ENCODE results near the gene NDUFA13. TPM values are rescaled to one million over a fixed set of nuclear protein-coding genes. Genes with fewer than 3 reads are reported as not detected.

NDUFA13 gene
- total RNA-seq, 1 donor from 2014 or later = 294 TPM

DNA sequence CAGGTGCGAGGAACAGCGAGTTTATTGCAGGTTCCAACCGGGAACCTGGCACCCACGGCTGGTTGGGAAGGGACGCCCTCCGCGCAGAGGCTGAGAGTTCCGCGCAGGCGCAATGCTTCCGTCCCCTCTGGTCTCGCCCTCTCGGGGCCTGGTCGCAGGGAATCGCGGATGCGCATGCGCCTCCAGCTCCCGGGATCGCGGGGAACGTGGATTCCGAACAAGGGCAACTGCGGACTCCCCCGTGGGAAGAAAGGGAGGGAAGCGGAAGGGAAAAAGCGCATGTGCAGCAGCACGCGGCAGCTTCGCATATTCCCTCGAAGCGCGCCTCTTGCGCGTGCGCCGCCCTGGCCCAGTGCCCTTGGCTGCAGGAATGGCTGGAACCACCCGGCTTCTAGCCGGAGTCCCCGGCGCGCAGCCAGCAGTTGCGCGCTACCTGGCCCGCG, 1.8 kb upstream of the NDUFA13 start:
- CTCF ChIA-PET = no interaction called here
- peak overlapping the region; percentile 70 for H3K4me3 Mint-ChIP-seq

GRCh38 chr19:19514881-19515641, 964 bp upstream of the NDUFA13 start, which contains the start of gene TSSK6:
Gene TSSK6, minus strand, starts transcription at chr19:19515548. Its CDS starts 121 bp downstream, at chr19:19515427.
- no peak for DNase-seq
- ChIA-PET POLR2A (interaction anchor here (0.6 to 2.1 kb wide), 21 partner anchors 10 to 1991 kb away, joined by 3 to 12 read pairs (median 4); partner anchors contain the start of genes ATP13A1, BORCS8, GATAD2A and NR2C2AP), CTCF (interaction anchor here (1.0 to 1.5 kb wide), 2 partner anchors 17 to 109 kb away, joined by 4 to 5 read pairs; partner anchors contain the start of gene GATAD2A)
- peak within 1 kb of the TSS; percentile 93 for H3K27ac Mint-ChIP-seq
- peaks cover 31% of the 10 kb centered on the region for H3K4me1 Mint-ChIP-seq
- no peaks in the 10 kb centered on the region for H3K9me3 Mint-ChIP-seq
- H3K27me3 Mint-ChIP-seq = no peaks in the 10 kb centered on the region
- TF ChIP-seq, protein P1, sequence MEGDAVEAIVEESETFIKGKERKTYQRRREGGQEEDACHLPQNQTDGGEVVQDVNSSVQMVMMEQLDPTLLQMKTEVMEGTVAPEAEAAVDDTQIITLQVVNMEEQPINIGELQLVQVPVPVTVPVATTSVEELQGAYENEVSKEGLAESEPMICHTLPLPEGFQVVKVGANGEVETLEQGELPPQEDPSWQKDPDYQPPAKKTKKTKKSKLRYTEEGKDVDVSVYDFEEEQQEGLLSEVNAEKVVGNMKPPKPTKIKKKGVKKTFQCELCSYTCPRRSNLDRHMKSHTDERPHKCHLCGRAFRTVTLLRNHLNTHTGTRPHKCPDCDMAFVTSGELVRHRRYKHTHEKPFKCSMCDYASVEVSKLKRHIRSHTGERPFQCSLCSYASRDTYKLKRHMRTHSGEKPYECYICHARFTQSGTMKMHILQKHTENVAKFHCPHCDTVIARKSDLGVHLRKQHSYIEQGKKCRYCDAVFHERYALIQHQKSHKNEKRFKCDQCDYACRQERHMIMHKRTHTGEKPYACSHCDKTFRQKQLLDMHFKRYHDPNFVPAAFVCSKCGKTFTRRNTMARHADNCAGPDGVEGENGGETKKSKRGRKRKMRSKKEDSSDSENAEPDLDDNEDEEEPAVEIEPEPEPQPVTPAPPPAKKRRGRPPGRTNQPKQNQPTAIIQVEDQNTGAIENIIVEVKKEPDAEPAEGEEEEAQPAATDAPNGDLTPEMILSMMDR (IDR thresholded peaks at IDR 0.05) = no peak
- no peak for ATAC-seq (ENCODE audit: low read depth)
- peaks cover 17% of the 10 kb centered on the region for H3K36me3 Mint-ChIP-seq (ENCODE audit: low read depth)
- intact Hi-C loops (cut with micrococcal nuclease) = loop anchor here (5.0 kb wide), 2 partner anchors 217 to 1507 kb away; partner anchors contain the start of genes ZNF14 and ZNF430
- H3K4me3 Mint-ChIP-seq = peak within 1 kb of the TSS; percentile 95

More for the DNA sequence above, 1.8 kb upstream of the NDUFA13 start:
- DNase-seq (no peak), ATAC-seq (ENCODE audit: low read depth) (no peak)
- Mint-ChIP-seq H3K27me3 (no peaks in the 10 kb centered on the region), H3K4me1 (peaks cover 27% of the 10 kb centered on the region), H3K27ac (no peak overlapping the region), H3K36me3 (ENCODE audit: low read depth) (peaks cover 8% of the 10 kb centered on the region), H3K9me3 (no peaks in the 10 kb centered on the region)
- POLR2A ChIA-PET = interaction anchor here (0.5 to 1.2 kb wide), 3 partner anchors 129 to 1955 kb away, joined by 3 to 4 read pairs (median 3); no protein-coding TSS in a partner anchor
- TF ChIP-seq, protein P1 (IDR thresholded peaks at IDR 0.05) = no peak
- intact Hi-C loops (cut with micrococcal nuclease) = no loop called here

GRCh38 chr19:19517235-19517619, 1.2 kb downstream of the NDUFA13 start:
- no peak overlapping the region for H3K27ac Mint-ChIP-seq

DNA sequence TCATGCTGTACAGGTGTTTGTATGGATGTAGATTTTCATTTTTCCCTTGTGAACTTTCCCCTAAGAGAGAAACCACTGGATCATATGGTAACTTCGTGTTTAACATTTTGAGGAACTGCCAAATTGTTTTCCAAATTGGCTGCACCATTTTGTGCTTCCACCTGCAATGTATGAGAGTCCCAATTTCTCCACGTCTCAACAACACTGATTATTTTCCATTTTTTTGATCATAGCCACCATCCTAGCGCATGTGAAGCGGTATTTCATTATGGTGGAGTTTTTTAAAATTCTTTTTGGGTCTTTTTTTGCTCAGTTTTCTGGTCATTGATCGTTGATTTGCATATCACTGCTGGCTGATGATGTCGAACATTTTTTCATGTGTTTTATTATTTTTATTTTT, 5.0 kb downstream of the NDUFA13 start:
- no peak overlapping the region for H3K4me3 Mint-ChIP-seq
- intact Hi-C loops (cut with micrococcal nuclease) = no loop called here
- DNase-seq (no peak), ATAC-seq (ENCODE audit: low read depth) (no peak)
- H3K27ac Mint-ChIP-seq = peak overlapping the region; percentile 37
- H3K4me1 Mint-ChIP-seq = peaks cover 53% of the 10 kb centered on the region
- TF ChIP-seq, protein P1 (IDR thresholded peaks at IDR 0.05) = no peak
- H3K27me3 Mint-ChIP-seq = no peaks in the 10 kb centered on the region
- CTCF ChIA-PET = no interaction called here
- H3K36me3 Mint-ChIP-seq (ENCODE audit: low read depth) = peaks cover 34% of the 10 kb centered on the region
- H3K9me3 Mint-ChIP-seq = no peaks in the 10 kb centered on the region
- POLR2A ChIA-PET = interaction anchor here (1.1 kb wide), 1 partner anchor 7 kb away, joined by 5 read pairs; no protein-coding TSS in a partner anchor

More at GRCh38 chr19:19517235-19517619, 1.2 kb downstream of the NDUFA13 start:
- ATAC-seq (ENCODE audit: low read depth) = no peak
- TF ChIP-seq, protein P1 (IDR thresholded peaks at IDR 0.05) = no peak
- peak overlapping the region; percentile 95 for H3K4me3 Mint-ChIP-seq
- H3K9me3 Mint-ChIP-seq = no peaks in the 10 kb centered on the region
- no peaks in the 10 kb centered on the region for H3K27me3 Mint-ChIP-seq
- H3K4me1 Mint-ChIP-seq = peaks cover 40% of the 10 kb centered on the region
- POLR2A ChIA-PET = interaction anchor here (0.6 to 2.0 kb wide), 5 partner anchors 75 to 186 kb away, joined by 3 to 6 read pairs (median 6); partner anchors contain the start of genes ATP13A1 and ZNF101
- intact Hi-C loops (cut with micrococcal nuclease) = loop anchor here (5.0 kb wide), 2 partner anchors 215 to 1505 kb away; partner anchors contain the start of genes ZNF14 and ZNF430
- DNase-seq = no peak
- CTCF ChIA-PET = no interaction called here
- peaks cover 28% of the 10 kb centered on the region for H3K36me3 Mint-ChIP-seq (ENCODE audit: low read depth)

- H3K27me3 Mint-ChIP-seq = no peaks in the 10 kb centered on the region
- POLR2A ChIA-PET = no interaction called here
- H3K36me3 Mint-ChIP-seq (ENCODE audit: low read depth) = peaks cover 45% of the 10 kb centered on the region
These were observed 7.2 kb downstream of the NDUFA13 start for GRCh38 chr19:19523177-19523576.

More at GRCh38 chr19:19523177-19523576, 7.2 kb downstream of the NDUFA13 start:
- H3K9me3 Mint-ChIP-seq = no peaks in the 10 kb centered on the region
- intact Hi-C loops (cut with micrococcal nuclease) = no loop called here
- no peak overlapping the region for H3K4me3 Mint-ChIP-seq
- no peak overlapping the region for H3K27ac Mint-ChIP-seq
- peaks cover 49% of the 10 kb centered on the region for H3K4me1 Mint-ChIP-seq
- TF ChIP-seq, protein P1 (IDR thresholded peaks at IDR 0.05) = no peak
- CTCF ChIA-PET = no interaction called here
- DNase-seq (no peak), ATAC-seq (ENCODE audit: low read depth) (no peak)

Measured in activated B cell treated with CpG ODN at 0.5 μM for 24 hours (primary cell).